Stomach (tissue), 9 donors: Measurements from ENCODE around the gene DBNDD1. TPM values are rescaled to one million over a fixed set of nuclear protein-coding genes. Genes with fewer than 3 reads are reported as not detected.

Experiments
- DNase-seq, 2 donors: peaks; one replicate each; pipeline versions ENCODE4 v3.0.0 to v3.0.0-alpha.2; 2013 to 2019
- H3K27ac ChIP-seq, 5 donors: fragments of 200-600 bp in 4 of 5; sonication (generic) in 4 of 5; one replicate each; pipeline ENCODE4 v1.5.1; 2013 to 2019; ENCODE audit warnings: mild to moderate bottlenecking in 1 of 5, moderate library complexity in 1 of 5
- H3K27me3 ChIP-seq, 3 donors: fragments of 200-600 bp; sonication (generic); one replicate each; pipeline ENCODE4 v1.5.1; 2017 to 2019; ENCODE audit warnings: mixed run types in 1 of 3
- H3K36me3 ChIP-seq, 4 donors: fragments of 200-600 bp; sonication (generic); 1 replicate in 3 of 4; 2 replicates in 1 of 4; pipeline ENCODE4 v1.5.1; 2016 to 2019
- H3K4me1 ChIP-seq, 4 donors: fragments of 200-600 bp; sonication (generic); one replicate each; pipeline ENCODE4 v1.5.1; 2016 to 2019
- H3K4me3 ChIP-seq, 4 donors: fragments of 200-600 bp; sonication (generic) in 3 of 4; one replicate each; pipeline ENCODE4 v1.5.1; 2016 to 2019; ENCODE audit warnings: mild to moderate bottlenecking in 1 of 4
- H3K9me3 ChIP-seq, 4 donors: fragments of 200-600 bp; sonication (generic); one replicate each; pipeline ENCODE4 v1.5.1; 2016 to 2019
- EP300 ChIP-seq: sonication (generic); formaldehyde crosslinking; IDR thresholded peaks from one replicate; pipeline ENCODE4 v1.6.1; 2017; ENCODE audit warnings: antibody characterized with exemption
- POLR2A ChIP-seq, 4 donors: fragments of 450-650 bp; IDR thresholded peaks; one replicate each; pipeline ENCODE4 v1.6.1; 2016; ENCODE audit warnings: antibody characterized with exemption in 4 of 4, control low read depth in 2 of 4, mild to moderate bottlenecking in 1 of 4, moderate library complexity in 1 of 4
- POLR2AphosphoS5 ChIP-seq, 3 donors: sonication (generic); formaldehyde crosslinking; IDR thresholded peaks; one replicate each; pipeline ENCODE4 v1.6.1; 2016; ENCODE audit warnings: antibody characterized with exemption in 3 of 3
- WGBS, 5 donors: extraction: QIAGEN DNeasy Blood & Tissue Kit in 3 of 5; methylation state at CpG; one replicate each; pipeline versions ENCODE4 v1.1.5 to v1.1.7; 2013 to 2018; 5-methylcytosine and 5-hydroxymethylcytosine counted together
- intact Hi-C: fragments of 100-400 bp; cut with DNase I; formaldehyde crosslinking; loops from one replicate; pipeline ENCODE4 v1.15.1; 2023; ENCODE audit warnings: low total_unique reads
- polyA plus RNA-seq, 3 donors: library from polyadenylated mRNA; stranded (reverse); fragments of 200-250 nt; gene quantifications; one replicate each; pipeline ENCODE4 v1.2.3, GENCODE V29; 2013
- total RNA-seq, 5 donors: library from RNA; depleted of rRNA; stranded (reverse); fragments of >200 nt; gene quantifications; one replicate each; pipeline versions ENCODE4 v1.1.0 to v1.2.3, GENCODE V29; 2014 to 2016
- TF ChIP-seq, protein P1 (sequence below), 7 experiments: fragments of 450-650 bp in 4 of 7; fragments of 200-600 bp in 3 of 7; sonication (generic) in 3 of 7; IDR thresholded peaks; one replicate each; pipeline ENCODE4 v1.5.1; 2016 to 2019; ENCODE audit warnings: antibody characterized with exemption in 7 of 7, control low read depth in 2 of 7, mild to moderate bottlenecking in 1 of 7
- donor health status: healthy with polysubstance abuse.
- donor health status: Bipolar disorder and iron deficiency.
- donor health status: healthy.

DBNDD1 gene
- total and polyA plus RNA-seq, 8 donors = 0.73 to 37.1 (median 7.3) TPM; not detected in 1

DNA sequence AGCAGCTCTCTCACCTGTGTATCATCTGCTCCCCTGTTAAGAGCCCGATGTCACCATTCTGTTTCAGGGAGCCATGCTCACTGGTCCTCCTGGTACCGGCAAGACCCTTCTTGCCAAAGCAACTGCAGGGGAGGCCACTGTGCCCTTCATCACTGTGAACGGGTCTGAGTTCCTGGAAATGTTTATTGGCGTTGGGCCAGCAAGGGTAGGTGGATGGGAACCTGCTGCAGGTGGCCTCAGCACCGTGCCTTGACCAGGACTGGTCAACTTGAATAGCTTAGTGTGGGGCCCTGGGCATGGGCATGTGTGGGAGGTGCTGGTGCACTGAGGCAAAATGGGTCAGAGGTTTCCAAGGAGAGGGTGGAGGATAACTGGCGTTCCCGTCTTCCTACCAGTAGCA lies 28.5 kb downstream of the DBNDD1 start:
- H3K4me1 ChIP-seq = peaks cover 0 to 6% (median 0%) of the 10 kb centered on the region in 4 donors
- intact Hi-C loops = no loop called here
- WGBS, 5 donors = 81 to 88% (median 85%) methylated on average over 7 of the region's 7 CpGs
- H3K27me3 ChIP-seq = no peaks in the 10 kb centered on the region
- no peak for TF ChIP-seq EP300
- TF ChIP-seq POLR2A (IDR thresholded peaks at IDR 0.05) = no peak
- no peak for TF ChIP-seq POLR2AphosphoS5 (IDR thresholded peaks at IDR 0.05)
- TF ChIP-seq, protein P1, sequence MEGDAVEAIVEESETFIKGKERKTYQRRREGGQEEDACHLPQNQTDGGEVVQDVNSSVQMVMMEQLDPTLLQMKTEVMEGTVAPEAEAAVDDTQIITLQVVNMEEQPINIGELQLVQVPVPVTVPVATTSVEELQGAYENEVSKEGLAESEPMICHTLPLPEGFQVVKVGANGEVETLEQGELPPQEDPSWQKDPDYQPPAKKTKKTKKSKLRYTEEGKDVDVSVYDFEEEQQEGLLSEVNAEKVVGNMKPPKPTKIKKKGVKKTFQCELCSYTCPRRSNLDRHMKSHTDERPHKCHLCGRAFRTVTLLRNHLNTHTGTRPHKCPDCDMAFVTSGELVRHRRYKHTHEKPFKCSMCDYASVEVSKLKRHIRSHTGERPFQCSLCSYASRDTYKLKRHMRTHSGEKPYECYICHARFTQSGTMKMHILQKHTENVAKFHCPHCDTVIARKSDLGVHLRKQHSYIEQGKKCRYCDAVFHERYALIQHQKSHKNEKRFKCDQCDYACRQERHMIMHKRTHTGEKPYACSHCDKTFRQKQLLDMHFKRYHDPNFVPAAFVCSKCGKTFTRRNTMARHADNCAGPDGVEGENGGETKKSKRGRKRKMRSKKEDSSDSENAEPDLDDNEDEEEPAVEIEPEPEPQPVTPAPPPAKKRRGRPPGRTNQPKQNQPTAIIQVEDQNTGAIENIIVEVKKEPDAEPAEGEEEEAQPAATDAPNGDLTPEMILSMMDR (IDR thresholded peaks at IDR 0.05) = no peak
- no peak overlapping the region for H3K27ac ChIP-seq
- peaks cover 0 to 15% (median 0%) of the 10 kb centered on the region in 4 donors for H3K9me3 ChIP-seq
- no peak overlapping the region for H3K4me3 ChIP-seq
- H3K36me3 ChIP-seq = peaks cover 38 to 93% (median 86%) of the 10 kb centered on the region in 4 donors
- no peak for DNase-seq

DNA sequence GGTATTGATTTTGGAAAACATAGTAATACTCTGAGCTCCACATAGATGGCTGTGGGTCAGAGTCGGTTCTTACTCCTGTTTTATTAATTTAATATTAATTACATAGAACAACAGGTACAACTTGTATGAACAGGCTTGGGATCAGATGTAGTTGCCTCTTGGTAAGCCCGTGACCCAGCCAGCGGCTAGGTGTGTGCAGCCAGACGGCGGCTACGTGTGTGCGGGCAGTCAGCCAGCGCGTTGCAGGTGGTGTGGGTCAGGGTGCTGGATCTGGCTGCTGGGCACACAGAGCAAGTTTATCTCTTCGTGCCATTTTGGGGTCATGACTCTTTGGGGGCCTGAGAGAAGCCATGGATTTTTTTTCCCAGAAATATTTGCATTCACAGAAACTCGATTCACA lies 30.3 kb downstream of the DBNDD1 start:
- DNase-seq = no peak
- H3K36me3 ChIP-seq = peaks cover 49 to 95% (median 94%) of the 10 kb centered on the region in 4 donors
- no peaks in the 10 kb centered on the region for H3K4me1 ChIP-seq
- WGBS, 5 donors = 79 to 92% (median 82%) methylated on average over 10 to 11 of the region's 11 CpGs
- no peaks in the 10 kb centered on the region for H3K9me3 ChIP-seq
- intact Hi-C loops = no loop called here
- H3K27ac ChIP-seq = no peak overlapping the region
- no peak for TF ChIP-seq EP300
- TF ChIP-seq POLR2AphosphoS5 (IDR thresholded peaks at IDR 0.05) = no peak
- TF ChIP-seq POLR2A (IDR thresholded peaks at IDR 0.05) = no peak
- TF ChIP-seq, protein P1 (IDR thresholded peaks at IDR 0.05) = no peak
- no peak overlapping the region for H3K4me3 ChIP-seq
- no peaks in the 10 kb centered on the region for H3K27me3 ChIP-seq

DNA sequence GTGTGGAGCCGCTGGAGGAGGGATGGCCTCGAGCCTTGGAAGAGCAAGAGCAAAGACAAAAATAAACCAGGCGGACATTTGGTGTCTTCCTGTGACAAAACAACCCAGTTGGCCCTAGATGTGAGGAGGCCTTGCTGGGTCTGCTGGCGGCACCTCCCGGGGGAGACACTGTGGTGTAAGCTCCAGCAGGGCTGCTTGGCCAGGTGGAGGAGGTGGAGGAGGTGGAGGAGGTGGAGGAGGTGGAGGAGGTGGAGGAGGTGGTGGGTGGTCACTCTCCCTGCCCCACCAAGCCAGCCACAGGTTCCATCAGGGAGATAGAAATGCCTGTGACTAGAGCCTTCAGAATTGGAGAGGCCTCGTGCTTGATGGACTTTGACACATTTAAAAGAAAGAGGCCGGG lies 32.1 kb downstream of the DBNDD1 start:
- no peak for TF ChIP-seq EP300
- no peak for TF ChIP-seq POLR2A (IDR thresholded peaks at IDR 0.05)
- TF ChIP-seq, protein P1 (IDR thresholded peaks at IDR 0.05) = no peak
- no peak for TF ChIP-seq POLR2AphosphoS5 (IDR thresholded peaks at IDR 0.05)
- H3K36me3 ChIP-seq = peaks cover 60 to 95% (median 94%) of the 10 kb centered on the region in 4 donors
- 93 to 100% (median 98%) methylated on average over 6 to 7 of the region's 7 CpGs for WGBS, 5 donors

DNA sequence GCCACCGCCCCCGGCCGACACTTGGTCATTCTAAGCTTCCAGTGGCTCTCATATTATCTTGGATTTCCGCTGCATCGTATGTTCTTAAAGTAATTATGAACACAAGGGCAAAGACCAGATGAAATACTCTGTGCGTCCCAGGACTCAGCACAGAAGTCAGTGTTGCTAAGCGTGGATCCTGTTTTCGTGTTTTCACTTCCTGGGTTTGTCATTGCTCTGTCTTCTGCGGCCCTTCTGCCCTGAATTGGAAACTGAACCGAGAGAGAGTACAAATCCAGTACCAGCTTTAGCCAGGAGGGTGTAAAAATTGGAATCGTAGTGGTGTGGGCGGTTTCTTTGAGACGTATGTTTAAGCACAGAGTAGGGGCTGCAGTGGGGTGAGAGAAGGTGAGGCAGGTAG lies 32.7 kb downstream of the DBNDD1 start:
- Histone ChIP-seq H3K4me3 (no peak overlapping the region), H3K27me3 (no peaks in the 10 kb centered on the region), H3K27ac (no peak overlapping the region), H3K36me3 (peaks cover 66 to 95% (median 94%) of the 10 kb centered on the region in 4 donors), H3K9me3 (no peaks in the 10 kb centered on the region), H3K4me1 (no peaks in the 10 kb centered on the region)
- DNase-seq = no peak
- TF ChIP-seq POLR2AphosphoS5 (IDR thresholded peaks at IDR 0.05) (no peak), EP300 (no peak), POLR2A (IDR thresholded peaks at IDR 0.05) (no peak)
- TF ChIP-seq, protein P1 (IDR thresholded peaks at IDR 0.05) = no peak
- 90 to 97% (median 97%) methylated on average over 13 of the region's 13 CpGs for WGBS, 5 donors
- intact Hi-C loops = no loop called here

More for the DNA sequence above, 32.1 kb downstream of the DBNDD1 start:
- DNase-seq = no peak
- H3K4me3 ChIP-seq = no peak overlapping the region
- intact Hi-C loops = no loop called here
- H3K9me3 ChIP-seq = no peaks in the 10 kb centered on the region
- H3K4me1 ChIP-seq = no peaks in the 10 kb centered on the region
- H3K27me3 ChIP-seq = no peaks in the 10 kb centered on the region
- H3K27ac ChIP-seq = no peak overlapping the region
